ENCODE results near the gene BCAP31.
A peak's percentile ranks its signal among the peaks of the same experiment; 100 is the strongest.
"Not testable (repeated sequence)": the region's sequence is repeated elsewhere in the genome, so short reads cannot be mapped to it uniquely, and the experiment has no call there.

BCAP31 gene

DNA sequence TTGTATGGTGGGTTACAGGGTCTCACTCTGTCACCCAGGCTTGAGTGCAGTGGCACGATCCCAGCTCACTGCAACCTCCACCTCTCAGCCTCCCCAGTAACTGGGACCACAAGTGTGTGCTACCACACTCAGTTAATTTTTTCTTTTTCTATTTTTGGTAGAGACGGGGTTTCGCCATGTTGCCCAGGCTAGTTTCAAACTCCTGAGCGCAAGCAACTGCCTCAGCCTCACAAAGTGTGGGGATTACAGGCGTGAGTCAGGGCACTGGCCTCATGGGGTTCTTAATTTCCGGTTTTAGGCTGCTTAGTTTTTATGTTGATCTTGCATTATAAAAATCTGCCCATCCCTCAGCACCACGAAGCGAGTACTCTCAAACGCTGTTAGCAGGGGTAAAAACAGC, 6.7 kb downstream of the BCAP31 start:
- no peak overlapping the region for H3K27ac ChIP-seq
- TF ChIP-seq, protein P1, sequence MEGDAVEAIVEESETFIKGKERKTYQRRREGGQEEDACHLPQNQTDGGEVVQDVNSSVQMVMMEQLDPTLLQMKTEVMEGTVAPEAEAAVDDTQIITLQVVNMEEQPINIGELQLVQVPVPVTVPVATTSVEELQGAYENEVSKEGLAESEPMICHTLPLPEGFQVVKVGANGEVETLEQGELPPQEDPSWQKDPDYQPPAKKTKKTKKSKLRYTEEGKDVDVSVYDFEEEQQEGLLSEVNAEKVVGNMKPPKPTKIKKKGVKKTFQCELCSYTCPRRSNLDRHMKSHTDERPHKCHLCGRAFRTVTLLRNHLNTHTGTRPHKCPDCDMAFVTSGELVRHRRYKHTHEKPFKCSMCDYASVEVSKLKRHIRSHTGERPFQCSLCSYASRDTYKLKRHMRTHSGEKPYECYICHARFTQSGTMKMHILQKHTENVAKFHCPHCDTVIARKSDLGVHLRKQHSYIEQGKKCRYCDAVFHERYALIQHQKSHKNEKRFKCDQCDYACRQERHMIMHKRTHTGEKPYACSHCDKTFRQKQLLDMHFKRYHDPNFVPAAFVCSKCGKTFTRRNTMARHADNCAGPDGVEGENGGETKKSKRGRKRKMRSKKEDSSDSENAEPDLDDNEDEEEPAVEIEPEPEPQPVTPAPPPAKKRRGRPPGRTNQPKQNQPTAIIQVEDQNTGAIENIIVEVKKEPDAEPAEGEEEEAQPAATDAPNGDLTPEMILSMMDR (conservative IDR thresholded peaks at IDR 0.05): no peak
- no peak for TF ChIP-seq ZFX (IDR thresholded peaks at IDR 0.05)

DNA sequence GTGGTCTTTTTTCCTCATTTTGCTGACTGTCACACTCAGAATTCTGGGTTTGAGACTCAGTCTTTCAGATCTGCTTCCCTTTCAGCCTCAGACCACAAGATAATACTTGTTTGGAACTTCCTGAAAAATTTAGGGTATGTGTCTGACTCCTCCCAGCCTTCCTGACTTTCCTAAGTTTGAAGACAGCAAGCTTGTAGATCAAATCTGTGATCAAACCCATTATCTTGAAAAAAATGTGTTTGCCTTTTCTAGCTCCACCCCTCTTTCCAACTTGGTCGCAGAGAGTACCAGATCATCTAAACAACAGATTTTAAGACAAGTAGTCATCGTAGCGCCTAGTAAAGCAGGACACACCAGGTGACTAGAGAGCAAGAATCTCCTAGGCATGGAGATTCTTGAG, 9.9 kb downstream of the BCAP31 start:
- TF ChIP-seq, protein P1 (conservative IDR thresholded peaks at IDR 0.05): no peak
- no peak for TF ChIP-seq ZFX (IDR thresholded peaks at IDR 0.05)
- no peak overlapping the region for H3K27ac ChIP-seq

- no peak for TF ChIP-seq ZFX (IDR thresholded peaks at IDR 0.05)
- TF ChIP-seq, protein P1 (conservative IDR thresholded peaks at IDR 0.05): no peak
- H3K27ac ChIP-seq: no peak overlapping the region
Observed at GRCh38 chrX:153709726-153710674, 14.2 kb downstream of the BCAP31 start.

DNA sequence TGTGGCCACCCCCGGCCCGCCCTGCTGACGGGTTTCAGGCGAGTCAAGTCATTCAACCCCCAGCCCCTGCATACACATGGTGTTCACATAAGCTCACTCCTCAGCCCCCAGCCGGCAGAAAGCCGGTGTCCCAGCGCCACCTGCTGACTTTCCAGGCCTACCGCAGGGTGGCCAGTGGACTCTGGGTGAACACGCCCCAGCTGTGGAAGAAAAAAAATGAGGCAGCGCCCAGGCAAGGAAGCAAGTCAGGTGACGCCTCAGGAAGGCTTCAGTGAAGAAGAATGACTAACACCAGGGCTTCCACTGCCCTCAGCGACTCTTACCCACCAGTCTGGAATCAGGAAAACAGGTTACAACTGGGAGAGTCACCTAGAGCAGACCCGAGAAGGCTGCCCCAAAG, 15.8 kb downstream of the BCAP31 start:
- H3K27ac ChIP-seq: no peak overlapping the region
- TF ChIP-seq, protein P1 (conservative IDR thresholded peaks at IDR 0.05): peak; percentile 56
- no peak for TF ChIP-seq ZFX (IDR thresholded peaks at IDR 0.05)

GRCh38 chrX:153707406-153707805, 16.8 kb downstream of the BCAP31 start:
- no peak overlapping the region for H3K27ac ChIP-seq
- no peak for TF ChIP-seq ZFX (IDR thresholded peaks at IDR 0.05)
- TF ChIP-seq, protein P1 (conservative IDR thresholded peaks at IDR 0.05): no peak

DNA sequence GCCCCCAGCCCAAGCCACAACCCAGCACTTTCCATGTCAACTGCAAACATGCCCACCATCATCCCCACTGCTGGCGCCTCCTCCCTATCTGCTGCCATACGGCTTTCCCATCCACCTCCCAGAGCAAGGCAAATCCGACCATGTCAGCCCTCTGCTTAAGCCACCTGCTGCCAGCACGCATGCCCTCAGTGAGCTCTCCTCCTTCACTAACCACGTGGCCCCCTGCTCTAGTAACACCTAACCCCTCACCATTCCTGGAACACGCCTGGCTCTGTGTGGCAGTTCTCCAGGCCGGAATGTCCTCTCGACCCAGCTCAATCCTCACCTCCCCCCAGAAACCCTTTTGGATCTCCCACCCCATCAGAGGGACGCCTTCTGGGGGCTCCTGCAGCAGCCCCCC, 17.4 kb downstream of the BCAP31 start:
- TF ChIP-seq, protein P1 (conservative IDR thresholded peaks at IDR 0.05): no peak
- TF ChIP-seq ZFX (IDR thresholded peaks at IDR 0.05): no peak
- no peak overlapping the region for H3K27ac ChIP-seq

- not testable (repeated sequence) for H3K27ac ChIP-seq
Observed at GRCh38 chrX:153705403-153706060, 18.7 kb downstream of the BCAP31 start.

DNA sequence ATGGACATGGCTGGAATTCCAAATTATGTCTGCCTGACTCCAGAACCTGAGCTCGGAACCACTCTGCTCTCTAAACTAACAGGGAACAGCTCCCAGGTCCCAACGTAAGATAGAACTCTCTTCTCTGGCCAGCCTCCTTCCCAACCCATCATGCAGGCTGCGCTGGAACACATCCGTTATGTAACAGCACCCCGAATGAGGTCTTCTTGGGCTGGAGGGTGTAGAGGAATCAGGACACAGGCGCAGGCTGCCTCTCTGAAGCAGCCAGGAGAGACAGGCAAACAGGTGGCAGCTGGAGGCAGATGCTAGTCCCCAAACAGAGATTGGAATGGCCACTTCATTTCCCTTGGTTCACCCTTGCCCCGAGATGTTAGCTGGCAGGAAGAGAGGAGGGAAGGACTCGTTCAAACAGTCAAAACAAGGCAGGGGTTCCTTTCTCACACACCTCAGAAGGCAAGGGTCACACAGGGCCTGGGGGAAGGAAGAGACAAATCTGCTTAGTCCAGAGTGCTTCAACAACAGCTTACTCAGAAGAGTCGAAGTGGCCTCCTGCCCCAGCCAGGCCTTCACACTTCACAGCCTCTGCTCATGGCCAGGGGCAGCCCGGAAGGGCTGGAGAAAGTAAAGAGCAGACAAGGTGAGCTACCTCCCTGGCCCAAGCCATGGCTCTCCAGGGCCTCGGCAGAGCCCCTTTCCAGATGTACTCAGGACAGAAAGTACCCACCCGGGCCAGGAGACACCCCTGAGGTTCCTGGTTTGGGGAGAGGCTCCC, 19.4 kb downstream of the BCAP31 start:
- H3K27ac ChIP-seq: peak overlapping the region; percentile 90; the same call in 1 of the 2 replicates
